Activated T-cell treated with anti-CD3 and anti-CD28 coated beads, Interleukin-2, amount 50 U/mL, for 48 hours (primary cell): ENCODE results near the gene ADRA1B.
"Not testable (repeated sequence)": the region's sequence is repeated elsewhere in the genome, so short reads cannot be mapped to it uniquely, and the experiment has no call there.

Source experiments
- DNase-seq, 2 experiments: peaks; one replicate each; pipeline ENCODE4 v3.0.0-alpha.2; 2020

Gene ADRA1B

DNA sequence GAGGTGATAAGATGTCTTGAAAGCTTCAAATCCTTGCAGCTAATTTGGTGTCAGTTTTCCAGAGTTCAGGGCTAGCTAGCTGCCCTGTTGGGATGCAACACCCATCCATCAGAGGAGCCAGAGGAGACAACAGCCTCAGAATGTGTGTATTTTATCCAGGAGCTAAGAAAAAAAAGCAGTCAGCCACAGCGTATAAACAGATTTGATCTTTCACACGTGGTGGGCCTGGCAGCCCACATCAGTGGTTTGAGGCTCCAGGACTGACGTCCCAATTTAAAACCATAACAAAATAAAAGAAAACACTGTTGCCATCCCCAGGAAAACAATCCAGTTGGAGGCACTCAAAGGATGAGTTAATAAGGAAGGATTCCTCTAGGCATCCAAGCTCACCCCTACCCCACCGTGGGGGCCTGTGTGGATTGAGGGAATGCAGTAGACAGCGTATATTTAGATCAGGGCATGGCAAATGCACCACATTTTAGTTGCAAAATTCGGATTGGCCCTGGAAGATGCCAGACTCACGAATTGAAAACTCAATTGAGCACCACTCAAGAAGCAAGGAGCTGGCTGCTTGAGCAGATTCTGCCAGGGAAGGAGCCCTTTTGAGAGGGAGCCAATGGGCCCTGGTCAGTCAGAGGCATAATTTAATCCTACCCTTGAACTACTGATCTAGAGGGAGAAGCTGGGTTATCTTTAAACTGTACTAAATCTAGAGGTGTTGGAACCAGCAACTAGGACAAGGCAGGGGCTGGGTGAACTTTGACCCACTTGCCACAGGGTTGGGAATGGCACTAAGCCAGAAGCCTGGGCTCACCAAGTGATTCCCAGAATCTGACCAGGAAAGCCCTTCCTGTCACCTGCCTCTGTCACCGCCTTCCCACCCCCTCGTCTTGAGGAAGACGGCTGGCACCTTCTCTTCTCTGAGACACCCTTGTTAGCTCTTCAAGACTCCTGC is 17.5 kb downstream of the ADRA1B start:
- DNase-seq, result no peak

GRCh38 chr5:159935946-159936345 is 19.7 kb downstream of the ADRA1B start:
- no peak for DNase-seq

DNA sequence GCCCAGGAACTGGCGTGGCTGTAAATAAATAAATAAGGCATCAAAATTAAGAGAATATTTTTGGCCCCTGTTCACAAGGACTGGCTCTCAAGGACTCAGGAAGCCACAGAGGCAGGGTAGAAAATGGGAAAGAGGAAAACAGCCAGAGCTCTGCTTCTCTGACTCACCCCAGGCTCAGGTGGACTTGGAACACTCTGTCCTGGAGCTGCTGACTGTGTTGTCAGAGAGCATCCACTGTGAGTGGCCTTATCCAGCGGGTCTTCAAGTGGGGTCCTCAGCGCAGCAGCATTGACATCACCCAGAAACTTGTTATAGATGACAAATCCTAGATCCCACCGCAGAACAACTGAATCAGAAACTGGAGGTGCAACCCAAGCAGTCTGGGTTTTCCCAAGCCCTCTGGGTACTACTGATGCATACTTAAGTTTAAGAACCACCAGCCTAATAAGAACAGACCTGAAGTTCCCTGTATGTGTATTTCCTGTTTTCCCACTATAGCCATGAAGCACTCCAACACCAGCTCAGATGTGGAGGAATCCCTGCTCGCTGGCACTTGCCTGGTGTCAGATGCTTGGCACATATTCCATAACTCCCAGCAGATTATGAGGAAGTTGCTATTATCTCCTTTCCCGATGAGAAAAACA is 20.5 kb downstream of the ADRA1B start:
- no peak for DNase-seq

- no peak for DNase-seq
These were observed 21.3 kb downstream of the ADRA1B start for GRCh38 chr5:159937580-159937979.

DNA sequence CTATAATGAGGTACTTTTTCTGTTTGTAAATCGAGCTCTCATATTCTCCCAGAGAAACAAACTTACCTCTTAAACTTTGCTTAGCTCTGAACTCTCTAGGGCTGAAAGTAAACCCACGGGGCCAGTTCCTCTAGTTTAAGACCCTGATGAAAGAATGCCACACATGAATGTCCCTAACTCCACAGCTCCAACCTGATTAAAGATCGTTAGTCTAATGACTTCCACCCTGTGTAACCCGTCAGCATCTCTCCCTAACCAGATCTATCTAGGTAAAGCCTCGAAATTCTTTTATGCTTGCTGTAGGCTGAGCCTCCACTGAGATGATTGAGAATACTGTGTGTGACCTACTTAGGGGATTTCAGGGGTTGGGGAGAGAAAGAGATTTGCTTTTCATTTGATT is 27.0 kb downstream of the ADRA1B start:
- DNase-seq, result no peak

- DNase-seq, result no peak
These were observed 27.8 kb downstream of the ADRA1B start for GRCh38 chr5:159944056-159944600.

GRCh38 chr5:159945359-159945758 is 29.1 kb downstream of the ADRA1B start:
- DNase-seq, result no peak

GRCh38 chr5:159947708-159948358 is 31.6 kb downstream of the ADRA1B start:
- no peak for DNase-seq

GRCh38 chr5:159951387-159951786 is 35.1 kb downstream of the ADRA1B start:
- no peak for DNase-seq

GRCh38 chr5:159951834-159952233 is 35.6 kb downstream of the ADRA1B start:
- DNase-seq, result no peak

GRCh38 chr5:159953609-159954008 is 37.3 kb downstream of the ADRA1B start:
- DNase-seq, result no peak

- DNase-seq, result no peak
These were observed 38.9 kb downstream of the ADRA1B start for GRCh38 chr5:159955056-159955624.

- no peak for DNase-seq
These were observed 39.8 kb downstream of the ADRA1B start for GRCh38 chr5:159956074-159956473.

DNA sequence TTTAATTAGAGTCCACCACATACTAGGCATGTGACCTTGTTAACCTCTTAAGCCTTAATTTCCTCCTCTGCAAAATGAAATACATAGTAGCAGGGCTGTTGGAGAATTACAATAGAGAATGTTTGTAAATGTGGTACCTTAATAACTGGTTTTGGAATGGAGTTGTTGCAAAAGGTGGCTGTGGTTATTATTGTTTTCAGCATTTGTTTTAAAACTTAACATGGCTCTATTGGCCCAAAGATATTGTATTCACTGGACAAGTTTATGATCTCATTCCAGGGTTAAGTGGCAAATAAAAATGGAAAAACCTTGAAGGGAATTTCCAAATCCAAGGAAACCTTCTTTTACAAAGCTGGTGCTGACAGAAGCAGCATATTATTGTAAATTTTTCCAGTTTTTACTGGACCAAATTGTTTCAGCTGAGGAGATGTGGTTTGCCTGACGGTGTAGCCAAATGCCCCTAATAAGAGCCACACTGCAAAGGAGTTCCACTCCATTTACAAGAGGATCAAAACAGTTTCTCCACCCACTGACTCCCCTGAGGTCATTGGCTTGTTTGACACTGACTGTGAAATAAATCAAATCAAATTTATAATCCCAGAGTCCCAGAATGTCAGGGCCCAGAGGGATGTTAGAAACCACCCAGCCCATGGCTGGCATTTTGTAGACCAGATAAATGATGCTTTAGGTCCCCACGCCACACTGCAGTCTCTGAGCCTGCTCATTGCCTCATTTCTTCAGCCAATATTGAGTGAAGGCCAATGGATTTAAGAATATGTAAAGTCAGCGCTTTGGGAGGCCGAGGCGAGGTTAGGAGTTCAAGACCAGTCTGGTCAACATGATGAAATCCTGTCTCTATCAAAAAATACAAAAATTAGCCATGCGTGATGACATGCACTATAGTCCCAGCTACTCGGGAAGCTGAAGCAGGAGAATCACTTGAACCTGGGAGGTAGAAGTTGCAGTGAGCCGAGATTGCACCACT is 45.2 kb downstream of the ADRA1B start:
- no peak for DNase-seq

DNA sequence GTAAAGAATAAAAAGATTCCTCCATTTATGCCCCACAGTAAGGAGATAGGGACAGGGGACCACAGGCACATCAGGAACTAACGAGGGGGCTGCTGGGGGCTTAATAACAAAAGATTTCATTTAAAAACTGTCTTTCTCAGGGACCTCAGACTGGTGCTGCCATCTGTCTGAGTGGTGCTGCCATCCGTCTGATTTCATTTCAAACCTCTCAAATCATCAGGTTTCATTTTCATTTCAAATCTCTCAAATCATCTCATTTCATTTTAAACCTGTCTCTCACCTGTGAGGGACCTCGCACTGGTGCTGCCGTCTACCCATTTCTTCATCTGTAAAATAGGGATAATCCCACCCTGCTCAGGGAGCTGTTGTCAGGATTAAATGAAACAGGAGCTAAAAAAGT is 45.9 kb downstream of the ADRA1B start:
- no peak for DNase-seq

GRCh38 chr5:159963935-159964334 is 47.7 kb downstream of the ADRA1B start:
- DNase-seq, result no peak

GRCh38 chr5:159965031-159965837 is 49.0 kb downstream of the ADRA1B start:
- DNase-seq, result peak; percentile 42 to 44

- DNase-seq, result not testable (repeated sequence)
These were observed 49.5 kb downstream of the ADRA1B start for GRCh38 chr5:159965838-159966128.

DNA sequence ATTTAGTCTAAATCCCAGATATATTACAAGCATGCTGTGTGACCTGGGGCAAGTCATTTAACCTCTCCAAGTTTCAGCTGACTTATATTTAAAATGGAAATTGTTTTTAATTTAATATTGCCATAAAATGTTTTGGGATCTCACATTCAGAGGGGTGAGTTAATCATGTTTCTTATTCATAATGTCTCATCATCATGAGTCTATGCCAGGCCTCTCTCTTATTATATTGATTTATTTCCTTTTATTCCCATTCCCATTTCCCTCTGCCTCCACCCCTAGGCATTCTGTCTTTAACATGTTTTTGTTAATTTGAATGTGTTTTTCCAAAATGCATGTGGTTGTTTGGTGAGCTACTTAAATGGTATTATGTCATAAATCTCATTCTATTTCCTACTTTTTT is 53.7 kb downstream of the ADRA1B start:
- DNase-seq, result no peak

GRCh38 chr5:159971038-159971437 is 54.8 kb downstream of the ADRA1B start:
- DNase-seq, result no peak

- no peak for DNase-seq
These were observed 55.2 kb downstream of the ADRA1B start for GRCh38 chr5:159971514-159971913.
